ENCODE results near the gene EFCAB5.
"Not testable (repeated sequence)": the region's sequence is repeated elsewhere in the genome, so short reads cannot be mapped to it uniquely, and the experiment has no call there.

The EFCAB5 gene

GRCh38 chr17:29941334-29941733 lies at the start of gene EFCAB5:
Gene EFCAB5, plus strand, starts transcription at chr17:29941634. Its CDS starts 163 bp downstream, at chr17:29941797.
- no peak for DNase-seq

GRCh38 chr17:29892201-29892600 lies 49.2 kb upstream of the EFCAB5 start:
- DNase-seq, result no peak

GRCh38 chr17:29897136-29897535 lies 44.3 kb upstream of the EFCAB5 start:
- DNase-seq, result not testable (repeated sequence)

- DNase-seq, result no peak
Measured at GRCh38 chr17:29903471-29903870, 38.0 kb upstream of the EFCAB5 start.

GRCh38 chr17:29905086-29905878 lies 36.2 kb upstream of the EFCAB5 start:
- DNase-seq, result no peak

- DNase-seq, result no peak
Measured at GRCh38 chr17:29905879-29906167, 35.6 kb upstream of the EFCAB5 start.

GRCh38 chr17:29906969-29907368 lies 34.5 kb upstream of the EFCAB5 start:
- DNase-seq, result no peak

GRCh38 chr17:29909236-29910003 lies 32.0 kb upstream of the EFCAB5 start:
- DNase-seq, result no peak

GRCh38 chr17:29911641-29912177 lies 29.7 kb upstream of the EFCAB5 start:
- DNase-seq, result no peak

GRCh38 chr17:29914819-29915537 lies 26.5 kb upstream of the EFCAB5 start:
- no peak for DNase-seq

- DNase-seq, result no peak
Measured at GRCh38 chr17:29918016-29918415, 23.4 kb upstream of the EFCAB5 start.

GRCh38 chr17:29918922-29919856 lies 22.2 kb upstream of the EFCAB5 start:
- no peak for DNase-seq

- no peak for DNase-seq
Measured at GRCh38 chr17:29924786-29925185, 16.6 kb upstream of the EFCAB5 start.

- no peak for DNase-seq
Measured at GRCh38 chr17:29927546-29927945, 13.9 kb upstream of the EFCAB5 start.

- DNase-seq, result peak in 1 of 2 donors; percentile 12
Measured at GRCh38 chr17:29929006-29929532, 12.4 kb upstream of the EFCAB5 start.

- peak; percentile 89 to 90 for DNase-seq
Measured at GRCh38 chr17:29929533-29930408, 11.7 kb upstream of the EFCAB5 start, which contains the start of gene SSH2. Gene SSH2, minus strand, starts transcription at chr17:29930228. Its CDS starts 228 bp downstream, at chr17:29930000.

GRCh38 chr17:29930409-29931010 lies 10.9 kb upstream of the EFCAB5 start:
- no peak for DNase-seq

GRCh38 chr17:29931231-29931932 lies 10.1 kb upstream of the EFCAB5 start:
- peak; percentile 83 to 87 for DNase-seq

GRCh38 chr17:29933379-29933778 lies 8.1 kb upstream of the EFCAB5 start:
- DNase-seq, result no peak

- not testable (repeated sequence) for DNase-seq
Measured at GRCh38 chr17:29935909-29936308, 5.5 kb upstream of the EFCAB5 start.

All from CD4-positive, alpha-beta T cell treated with Interferon alpha-2 for 1 hour (primary cell).